HEK293 (cell line): Measurements from ENCODE around the gene ANKRD9.

Source experiments
- SCRT1 ChIP-seq: fragments of 450-650 bp; formaldehyde crosslinking; IDR thresholded peaks from 2 replicates; pipeline ENCODE4 v1.5.1; 2016; ENCODE audit warnings: missing biosample characterization, missing genetic modification characterization, borderline replicate concordance
- WT1 ChIP-seq: fragments of 450-650 bp; formaldehyde crosslinking; IDR thresholded peaks from 2 replicates; pipeline ENCODE4 v1.5.1; 2016; ENCODE audit warnings: missing biosample characterization, missing genetic modification characterization
- ZBTB17 ChIP-seq: fragments of 450-650 bp; formaldehyde crosslinking; IDR thresholded peaks from 2 replicates; pipeline ENCODE4 v1.5.1; 2016; ENCODE audit warnings: missing biosample characterization, missing genetic modification characterization
- ZBTB20 ChIP-seq: fragments of 450-650 bp; formaldehyde crosslinking; IDR thresholded peaks from 2 replicates; pipeline ENCODE4 v1.5.1; 2016; ENCODE audit warnings: missing biosample characterization, missing genetic modification characterization
- ZBTB7A ChIP-seq: fragments of 450-650 bp; formaldehyde crosslinking; IDR thresholded peaks from 2 replicates; pipeline ENCODE4 v1.5.1; 2016; ENCODE audit warnings: low read depth, missing biosample characterization, missing genetic modification characterization
- ZFP3 ChIP-seq: fragments of 450-650 bp; formaldehyde crosslinking; IDR thresholded peaks from 2 replicates; pipeline ENCODE4 v1.5.1; 2016; ENCODE audit warnings: low read depth, missing biosample characterization, missing genetic modification characterization
- ZNF112 ChIP-seq: fragments of 450-650 bp; formaldehyde crosslinking; IDR thresholded peaks from 2 replicates; pipeline ENCODE4 v1.5.0; 2017; ENCODE audit warnings: missing biosample characterization, missing genetic modification characterization
- ZNF16 ChIP-seq: fragments of 450-650 bp; formaldehyde crosslinking; IDR thresholded peaks from 2 replicates; pipeline ENCODE4 v1.5.1; 2016; ENCODE audit warnings: low read depth, missing biosample characterization, missing genetic modification characterization
- ZNF239 ChIP-seq: fragments of 450-650 bp; formaldehyde crosslinking; IDR thresholded peaks from 2 replicates; pipeline ENCODE4 v1.5.1; 2016; ENCODE audit warnings: missing biosample characterization, missing genetic modification characterization
- ZNF24 ChIP-seq: fragments of 450-650 bp; formaldehyde crosslinking; IDR thresholded peaks from 2 replicates; pipeline ENCODE4 v1.5.1; 2016; ENCODE audit warnings: missing biosample characterization, missing genetic modification characterization
- ZNF341 ChIP-seq: fragments of 450-650 bp; formaldehyde crosslinking; IDR thresholded peaks from 2 replicates; pipeline ENCODE4; 2016; ENCODE audit warnings: low read depth, missing biosample characterization, missing genetic modification characterization
- ZNF366 ChIP-seq: fragments of 450-650 bp; formaldehyde crosslinking; conservative IDR thresholded peaks from 2 replicates; pipeline ENCODE4 v1.5.1; 2016; ENCODE audit warnings: missing biosample characterization, missing genetic modification characterization
- ZNF426 ChIP-seq: fragments of 450-650 bp; formaldehyde crosslinking; IDR thresholded peaks from 2 replicates; pipeline ENCODE4 v1.5.1; 2017; ENCODE audit warnings: missing biosample characterization, missing genetic modification characterization, mild to moderate bottlenecking, inconsistent platforms, moderate library complexity
- ZNF501 ChIP-seq: fragments of 450-650 bp; formaldehyde crosslinking; IDR thresholded peaks from 2 replicates; pipeline ENCODE4 v1.5.1; 2016; ENCODE audit warnings: missing biosample characterization, missing genetic modification characterization
- ZNF549 ChIP-seq: fragments of 450-650 bp; IDR thresholded peaks from 2 replicates; pipeline ENCODE4 v1.5.1; 2018; ENCODE audit warnings: missing biosample characterization, missing genetic modification characterization, mild to moderate bottlenecking, inconsistent platforms, moderate library complexity
- ZNF558 ChIP-seq: fragments of 450-650 bp; formaldehyde crosslinking; IDR thresholded peaks from 2 replicates; pipeline ENCODE4 v1.5.1; 2016; ENCODE audit warnings: missing biosample characterization, missing genetic modification characterization
- ZNF629 ChIP-seq: fragments of 450-650 bp; formaldehyde crosslinking; IDR thresholded peaks from 2 replicates; pipeline ENCODE4 v1.5.1; 2017; ENCODE audit warnings: missing biosample characterization, missing genetic modification characterization
- ZNF654 ChIP-seq: fragments of 450-650 bp; formaldehyde crosslinking; IDR thresholded peaks from 2 replicates; pipeline ENCODE4 v1.5.1; 2016; ENCODE audit warnings: low read depth, missing biosample characterization, missing genetic modification characterization
- ZNF768 ChIP-seq: fragments of 450-650 bp; formaldehyde crosslinking; IDR thresholded peaks from 2 replicates; pipeline ENCODE4 v1.5.1; 2018; ENCODE audit warnings: missing biosample characterization, mild to moderate bottlenecking, missing genetic modification characterization
- TF ChIP-seq, protein P1 (sequence below): fragments of 450-650 bp; formaldehyde crosslinking; IDR thresholded peaks from 2 replicates; pipeline ENCODE4 v1.5.1; 2016; ENCODE audit warnings: missing biosample characterization, missing genetic modification characterization
- TF ChIP-seq, protein P2 (sequence below): fragments of 450-650 bp; formaldehyde crosslinking; IDR thresholded peaks from 2 replicates; pipeline ENCODE4 v1.5.1; 2016; ENCODE audit warnings: missing biosample characterization, missing genetic modification characterization
- TF ChIP-seq, protein P3 (sequence below): fragments of 450-650 bp; formaldehyde crosslinking; IDR thresholded peaks from 2 replicates; pipeline ENCODE4 v1.5.1; 2016; ENCODE audit warnings: missing biosample characterization, missing genetic modification characterization, borderline replicate concordance
- TF ChIP-seq, protein P4 (sequence below): fragments of 450-650 bp; IDR thresholded peaks from 2 replicates; pipeline ENCODE4 v1.5.1; 2018; ENCODE audit warnings: missing biosample characterization, mild to moderate bottlenecking, missing genetic modification characterization
- TF ChIP-seq, protein P5 (sequence below): fragments of 450-650 bp; formaldehyde crosslinking; IDR thresholded peaks from 2 replicates; pipeline ENCODE4 v1.5.1; 2017; ENCODE audit warnings: missing biosample characterization, mild to moderate bottlenecking, missing genetic modification characterization, moderate library complexity
- TF ChIP-seq, protein P6 (sequence below): fragments of 450-650 bp; formaldehyde crosslinking; IDR thresholded peaks from 2 replicates; pipeline ENCODE4 v1.5.1; 2017; ENCODE audit warnings: missing biosample characterization, missing genetic modification characterization
- TF ChIP-seq, protein P7 (sequence below): fragments of 450-650 bp; formaldehyde crosslinking; IDR thresholded peaks from 2 replicates; pipeline ENCODE4 v1.5.1; 2016; ENCODE audit warnings: missing biosample characterization, missing genetic modification characterization

ANKRD9 gene

DNA sequence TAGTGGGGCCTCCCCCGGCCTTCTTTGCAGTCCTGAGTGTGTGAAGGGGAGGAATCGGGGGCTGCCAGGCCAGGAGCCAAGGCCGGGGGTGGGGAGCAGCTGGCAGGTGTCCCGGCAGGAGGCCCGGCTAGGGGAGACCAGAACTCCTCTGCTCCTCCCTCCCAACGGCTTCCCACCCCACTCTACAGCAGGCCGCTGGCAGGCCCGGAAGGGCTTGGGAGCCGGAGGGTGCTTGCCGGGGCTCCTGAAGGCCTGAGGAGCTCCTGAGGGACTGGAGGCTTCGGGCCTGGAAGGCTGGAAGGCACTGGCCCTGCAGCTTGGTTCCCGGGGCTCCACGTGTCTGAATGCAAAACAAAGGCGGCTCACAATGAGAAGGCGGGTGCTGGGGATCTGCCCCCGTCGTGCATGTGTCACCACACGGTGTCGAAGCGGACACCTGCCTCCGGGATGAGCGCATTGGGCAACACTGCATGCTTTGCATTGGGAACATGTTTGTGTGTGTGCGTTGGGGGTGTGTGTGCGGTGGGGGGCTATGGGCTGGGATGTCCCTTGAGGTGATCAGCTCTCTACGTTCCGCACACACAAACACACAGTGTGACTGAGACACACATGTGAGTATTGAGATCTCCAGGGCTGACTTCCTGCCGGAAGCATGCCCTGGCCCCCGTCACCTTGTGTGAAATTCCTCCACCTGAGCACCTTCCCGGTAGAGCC lies 30.9 kb upstream of the ANKRD9 start (continued):
- TF ChIP-seq, protein P1, sequence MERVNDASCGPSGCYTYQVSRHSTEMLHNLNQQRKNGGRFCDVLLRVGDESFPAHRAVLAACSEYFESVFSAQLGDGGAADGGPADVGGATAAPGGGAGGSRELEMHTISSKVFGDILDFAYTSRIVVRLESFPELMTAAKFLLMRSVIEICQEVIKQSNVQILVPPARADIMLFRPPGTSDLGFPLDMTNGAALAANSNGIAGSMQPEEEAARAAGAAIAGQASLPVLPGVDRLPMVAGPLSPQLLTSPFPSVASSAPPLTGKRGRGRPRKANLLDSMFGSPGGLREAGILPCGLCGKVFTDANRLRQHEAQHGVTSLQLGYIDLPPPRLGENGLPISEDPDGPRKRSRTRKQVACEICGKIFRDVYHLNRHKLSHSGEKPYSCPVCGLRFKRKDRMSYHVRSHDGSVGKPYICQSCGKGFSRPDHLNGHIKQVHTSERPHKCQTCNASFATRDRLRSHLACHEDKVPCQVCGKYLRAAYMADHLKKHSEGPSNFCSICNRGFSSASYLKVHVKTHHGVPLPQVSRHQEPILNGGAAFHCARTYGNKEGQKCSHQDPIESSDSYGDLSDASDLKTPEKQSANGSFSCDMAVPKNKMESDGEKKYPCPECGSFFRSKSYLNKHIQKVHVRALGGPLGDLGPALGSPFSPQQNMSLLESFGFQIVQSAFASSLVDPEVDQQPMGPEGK (tag by site-specific recombination): peak; percentile 29; the same call in 1 of the 2 replicates
- TF ChIP-seq, protein P2, sequence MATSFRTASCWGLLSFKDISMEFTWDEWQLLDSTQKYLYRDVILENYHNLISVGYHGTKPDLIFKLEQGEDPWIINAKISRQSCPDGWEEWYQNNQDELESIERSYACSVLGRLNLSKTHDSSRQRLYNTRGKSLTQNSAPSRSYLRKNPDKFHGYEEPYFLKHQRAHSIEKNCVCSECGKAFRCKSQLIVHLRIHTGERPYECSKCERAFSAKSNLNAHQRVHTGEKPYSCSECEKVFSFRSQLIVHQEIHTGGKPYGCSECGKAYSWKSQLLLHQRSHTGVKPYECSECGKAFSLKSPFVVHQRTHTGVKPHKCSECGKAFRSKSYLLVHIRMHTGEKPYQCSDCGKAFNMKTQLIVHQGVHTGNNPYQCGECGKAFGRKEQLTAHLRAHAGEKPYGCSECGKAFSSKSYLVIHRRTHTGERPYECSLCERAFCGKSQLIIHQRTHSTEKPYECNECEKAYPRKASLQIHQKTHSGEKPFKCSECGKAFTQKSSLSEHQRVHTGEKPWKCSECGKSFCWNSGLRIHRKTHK (tag by site-specific recombination): no peak
- peak; percentile 52 for TF ChIP-seq WT1 (tag by site-specific recombination)
- TF ChIP-seq, protein P3, sequence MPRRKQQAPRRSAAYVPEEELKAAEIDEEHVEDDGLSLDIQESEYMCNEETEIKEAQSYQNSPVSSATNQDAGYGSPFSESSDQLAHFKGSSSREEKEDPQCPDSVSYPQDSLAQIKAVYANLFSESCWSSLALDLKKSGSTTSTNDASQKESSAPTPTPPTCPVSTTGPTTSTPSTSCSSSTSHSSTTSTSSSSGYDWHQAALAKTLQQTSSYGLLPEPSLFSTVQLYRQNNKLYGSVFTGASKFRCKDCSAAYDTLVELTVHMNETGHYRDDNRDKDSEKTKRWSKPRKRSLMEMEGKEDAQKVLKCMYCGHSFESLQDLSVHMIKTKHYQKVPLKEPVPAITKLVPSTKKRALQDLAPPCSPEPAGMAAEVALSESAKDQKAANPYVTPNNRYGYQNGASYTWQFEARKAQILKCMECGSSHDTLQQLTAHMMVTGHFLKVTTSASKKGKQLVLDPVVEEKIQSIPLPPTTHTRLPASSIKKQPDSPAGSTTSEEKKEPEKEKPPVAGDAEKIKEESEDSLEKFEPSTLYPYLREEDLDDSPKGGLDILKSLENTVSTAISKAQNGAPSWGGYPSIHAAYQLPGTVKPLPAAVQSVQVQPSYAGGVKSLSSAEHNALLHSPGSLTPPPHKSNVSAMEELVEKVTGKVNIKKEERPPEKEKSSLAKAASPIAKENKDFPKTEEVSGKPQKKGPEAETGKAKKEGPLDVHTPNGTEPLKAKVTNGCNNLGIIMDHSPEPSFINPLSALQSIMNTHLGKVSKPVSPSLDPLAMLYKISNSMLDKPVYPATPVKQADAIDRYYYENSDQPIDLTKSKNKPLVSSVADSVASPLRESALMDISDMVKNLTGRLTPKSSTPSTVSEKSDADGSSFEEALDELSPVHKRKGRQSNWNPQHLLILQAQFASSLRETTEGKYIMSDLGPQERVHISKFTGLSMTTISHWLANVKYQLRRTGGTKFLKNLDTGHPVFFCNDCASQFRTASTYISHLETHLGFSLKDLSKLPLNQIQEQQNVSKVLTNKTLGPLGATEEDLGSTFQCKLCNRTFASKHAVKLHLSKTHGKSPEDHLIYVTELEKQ: no peak
- TF ChIP-seq ZFP3 (tag by site-specific recombination): no peak
- no peak for TF ChIP-seq SCRT1 (tag by site-specific recombination)
- TF ChIP-seq ZNF549 (tag by site-specific recombination): no peak
- TF ChIP-seq, protein P4, sequence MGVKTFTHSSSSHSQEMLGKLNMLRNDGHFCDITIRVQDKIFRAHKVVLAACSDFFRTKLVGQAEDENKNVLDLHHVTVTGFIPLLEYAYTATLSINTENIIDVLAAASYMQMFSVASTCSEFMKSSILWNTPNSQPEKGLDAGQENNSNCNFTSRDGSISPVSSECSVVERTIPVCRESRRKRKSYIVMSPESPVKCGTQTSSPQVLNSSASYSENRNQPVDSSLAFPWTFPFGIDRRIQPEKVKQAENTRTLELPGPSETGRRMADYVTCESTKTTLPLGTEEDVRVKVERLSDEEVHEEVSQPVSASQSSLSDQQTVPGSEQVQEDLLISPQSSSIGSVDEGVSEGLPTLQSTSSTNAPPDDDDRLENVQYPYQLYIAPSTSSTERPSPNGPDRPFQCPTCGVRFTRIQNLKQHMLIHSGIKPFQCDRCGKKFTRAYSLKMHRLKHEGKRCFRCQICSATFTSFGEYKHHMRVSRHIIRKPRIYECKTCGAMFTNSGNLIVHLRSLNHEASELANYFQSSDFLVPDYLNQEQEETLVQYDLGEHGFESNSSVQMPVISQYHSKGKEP (tag by site-specific recombination): no peak
- no peak for TF ChIP-seq ZNF112 (tag by site-specific recombination)
- no peak for TF ChIP-seq ZNF501 (tag by site-specific recombination)
- TF ChIP-seq, protein P5, sequence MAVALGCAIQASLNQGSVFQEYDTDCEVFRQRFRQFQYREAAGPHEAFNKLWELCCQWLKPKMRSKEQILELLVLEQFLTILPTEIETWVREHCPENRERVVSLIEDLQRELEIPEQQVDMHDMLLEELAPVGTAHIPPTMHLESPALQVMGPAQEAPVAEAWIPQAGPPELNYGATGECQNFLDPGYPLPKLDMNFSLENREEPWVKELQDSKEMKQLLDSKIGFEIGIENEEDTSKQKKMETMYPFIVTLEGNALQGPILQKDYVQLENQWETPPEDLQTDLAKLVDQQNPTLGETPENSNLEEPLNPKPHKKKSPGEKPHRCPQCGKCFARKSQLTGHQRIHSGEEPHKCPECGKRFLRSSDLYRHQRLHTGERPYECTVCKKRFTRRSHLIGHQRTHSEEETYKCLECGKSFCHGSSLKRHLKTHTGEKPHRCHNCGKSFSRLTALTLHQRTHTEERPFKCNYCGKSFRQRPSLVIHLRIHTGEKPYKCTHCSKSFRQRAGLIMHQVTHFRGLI (tag by site-specific recombination): no peak
- TF ChIP-seq ZNF426: no peak
- no peak for TF ChIP-seq ZNF654
- TF ChIP-seq ZNF629 (tag by site-specific recombination): no peak
- TF ChIP-seq ZNF558 (tag by site-specific recombination): no peak
- TF ChIP-seq ZBTB7A: no peak
- TF ChIP-seq ZNF24 (tag by site-specific recombination): no peak
- no peak for TF ChIP-seq ZNF239
- TF ChIP-seq ZNF341 (tag by site-specific recombination): peak; percentile 43
- TF ChIP-seq ZNF366 (tag by site-specific recombination): no peak
- TF ChIP-seq, protein P6, sequence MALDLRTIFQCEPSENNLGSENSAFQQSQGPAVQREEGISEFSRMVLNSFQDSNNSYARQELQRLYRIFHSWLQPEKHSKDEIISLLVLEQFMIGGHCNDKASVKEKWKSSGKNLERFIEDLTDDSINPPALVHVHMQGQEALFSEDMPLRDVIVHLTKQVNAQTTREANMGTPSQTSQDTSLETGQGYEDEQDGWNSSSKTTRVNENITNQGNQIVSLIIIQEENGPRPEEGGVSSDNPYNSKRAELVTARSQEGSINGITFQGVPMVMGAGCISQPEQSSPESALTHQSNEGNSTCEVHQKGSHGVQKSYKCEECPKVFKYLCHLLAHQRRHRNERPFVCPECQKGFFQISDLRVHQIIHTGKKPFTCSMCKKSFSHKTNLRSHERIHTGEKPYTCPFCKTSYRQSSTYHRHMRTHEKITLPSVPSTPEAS: no peak
- TF ChIP-seq ZBTB20 (tag by site-specific recombination): no peak
- TF ChIP-seq ZBTB17: peak; percentile 83; the same call in 1 of the 2 replicates
- TF ChIP-seq ZNF16 (tag by site-specific recombination): no peak
- TF ChIP-seq ZNF768 (tag by site-specific recombination): no peak
- TF ChIP-seq, protein P7, sequence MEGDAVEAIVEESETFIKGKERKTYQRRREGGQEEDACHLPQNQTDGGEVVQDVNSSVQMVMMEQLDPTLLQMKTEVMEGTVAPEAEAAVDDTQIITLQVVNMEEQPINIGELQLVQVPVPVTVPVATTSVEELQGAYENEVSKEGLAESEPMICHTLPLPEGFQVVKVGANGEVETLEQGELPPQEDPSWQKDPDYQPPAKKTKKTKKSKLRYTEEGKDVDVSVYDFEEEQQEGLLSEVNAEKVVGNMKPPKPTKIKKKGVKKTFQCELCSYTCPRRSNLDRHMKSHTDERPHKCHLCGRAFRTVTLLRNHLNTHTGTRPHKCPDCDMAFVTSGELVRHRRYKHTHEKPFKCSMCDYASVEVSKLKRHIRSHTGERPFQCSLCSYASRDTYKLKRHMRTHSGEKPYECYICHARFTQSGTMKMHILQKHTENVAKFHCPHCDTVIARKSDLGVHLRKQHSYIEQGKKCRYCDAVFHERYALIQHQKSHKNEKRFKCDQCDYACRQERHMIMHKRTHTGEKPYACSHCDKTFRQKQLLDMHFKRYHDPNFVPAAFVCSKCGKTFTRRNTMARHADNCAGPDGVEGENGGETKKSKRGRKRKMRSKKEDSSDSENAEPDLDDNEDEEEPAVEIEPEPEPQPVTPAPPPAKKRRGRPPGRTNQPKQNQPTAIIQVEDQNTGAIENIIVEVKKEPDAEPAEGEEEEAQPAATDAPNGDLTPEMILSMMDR: no peak
